H9 (cell line): ENCODE measurements around the gene IBA57. TPM values are rescaled to one million over a fixed set of nuclear protein-coding genes. Genes with fewer than 3 reads are reported as not detected.

ENCODE experiments used
- DNase-seq: peaks from one replicate; pipeline ENCODE4 v3.0.0-alpha.2; 2017
- H2AFZ ChIP-seq: one replicate; pipeline ENCODE4 v1.6.1; 2013; ENCODE audit warnings: mild to moderate bottlenecking, low read length, control low read depth, moderate library complexity
- H2AK5ac ChIP-seq: 2 replicates; pipeline ENCODE4 v1.6.1; 2013; ENCODE audit warnings: low read length, control low read depth, mixed read lengths; ENCODE audit not compliant: insufficient read length
- H2BK120ac ChIP-seq: one replicate; pipeline ENCODE4 v1.6.1; 2013; ENCODE audit warnings: low read depth, mild to moderate bottlenecking, low read length, control low read depth, inconsistent platforms; ENCODE audit not compliant: poor library complexity, severe bottlenecking
- H2BK12ac ChIP-seq: 2 replicates; pipeline ENCODE4 v1.6.1; 2013; ENCODE audit warnings: low read length, control low read depth, mixed read lengths, low read depth; ENCODE audit not compliant: insufficient read length
- H2BK15ac ChIP-seq: 2 replicates; pipeline ENCODE4 v1.6.1; 2013; ENCODE audit warnings: low read depth, low read length, control low read depth
- H2BK20ac ChIP-seq: one replicate; pipeline ENCODE4 v1.6.1; 2013; ENCODE audit warnings: low read depth, mild to moderate bottlenecking, low read length, control low read depth, inconsistent platforms; ENCODE audit not compliant: poor library complexity, severe bottlenecking
- H2BK5ac ChIP-seq: 2 replicates; pipeline ENCODE4 v1.6.1; 2013; ENCODE audit warnings: low read length, control low read depth, mixed read lengths; ENCODE audit not compliant: insufficient read length
- H3K14ac ChIP-seq: 2 replicates; pipeline ENCODE4 v1.6.1; 2013; ENCODE audit warnings: low read length, control low read depth; ENCODE audit not compliant: insufficient read depth
- H3K18ac ChIP-seq: 2 replicates; pipeline ENCODE4 v1.6.1; 2013; ENCODE audit warnings: low read depth, mild to moderate bottlenecking, mixed read lengths, low read length, control low read depth; ENCODE audit not compliant: insufficient read length
- H3K23ac ChIP-seq: 2 replicates; pipeline ENCODE4 v1.6.1; 2013; ENCODE audit warnings: low read length, control low read depth, mixed read lengths, low read depth; ENCODE audit not compliant: insufficient read length
- H3K23me2 ChIP-seq: 2 replicates; pipeline ENCODE4 v1.6.1; 2013; ENCODE audit warnings: low read depth, mild to moderate bottlenecking, mixed read lengths, low read length, control low read depth; ENCODE audit not compliant: insufficient read length, poor library complexity, severe bottlenecking
- H3K27ac ChIP-seq: 2 replicates; pipeline ENCODE4 v1.5.1; 2013; ENCODE audit warnings: low read length, control low read depth, mixed read lengths, low read depth; ENCODE audit not compliant: insufficient read length
- H3K27me3 ChIP-seq: 2 replicates; pipeline ENCODE4 v1.6.1; 2013; ENCODE audit warnings: low read length, control low read depth, inconsistent platforms; ENCODE audit not compliant: insufficient read depth
- H3K4ac ChIP-seq: 2 replicates; pipeline ENCODE4 v1.6.1; 2013; ENCODE audit warnings: low read depth, mild to moderate bottlenecking, control low read depth, inconsistent platforms, low read length, moderate library complexity
- H3K4me1 ChIP-seq: 2 replicates; pipeline ENCODE4 v1.6.1; 2013; ENCODE audit warnings: low read length, control low read depth, inconsistent platforms; ENCODE audit not compliant: insufficient read depth
- H3K4me2 ChIP-seq: 2 replicates; pipeline ENCODE4 v1.6.1; 2013; ENCODE audit warnings: low read length, control low read depth, mixed read lengths; ENCODE audit not compliant: insufficient read length, insufficient read depth
- H3K56ac ChIP-seq: 2 replicates; pipeline ENCODE4 v1.6.1; 2013; ENCODE audit warnings: low read depth, mild to moderate bottlenecking, mixed read lengths, low read length, control low read depth; ENCODE audit not compliant: insufficient read length
- H3K79me1 ChIP-seq: 2 replicates; pipeline ENCODE4 v1.6.1; 2013; ENCODE audit warnings: low read depth, mild to moderate bottlenecking, moderate library complexity, low read length, control low read depth, inconsistent platforms; ENCODE audit not compliant: insufficient read depth, poor library complexity, severe bottlenecking
- H3K79me2 ChIP-seq: 2 replicates; pipeline ENCODE4 v1.6.1; 2013; ENCODE audit warnings: low read length, control low read depth, inconsistent platforms; ENCODE audit not compliant: insufficient read depth
- H3K9ac ChIP-seq: 2 replicates; pipeline ENCODE4 v1.6.1; 2013; ENCODE audit warnings: low read length, control low read depth, mixed read lengths; ENCODE audit not compliant: insufficient read length; ENCODE audit errors: extremely low read depth
- H3K9me3 ChIP-seq: one replicate; pipeline ENCODE4 v1.6.1; 2013; ENCODE audit warnings: low read depth, low read length, inconsistent platforms; ENCODE audit not compliant: control insufficient read depth
- H3T11ph ChIP-seq: one replicate; pipeline ENCODE4 v1.6.1; 2013; ENCODE audit warnings: mild to moderate bottlenecking, low read length, control low read depth, inconsistent platforms
- H4K20me1 ChIP-seq: one replicate; pipeline ENCODE4 v1.6.1; 2013; ENCODE audit not compliant: control insufficient read depth, insufficient read length, insufficient read depth
- H4K5ac ChIP-seq: 2 replicates; pipeline ENCODE4 v1.6.1; 2013; ENCODE audit warnings: low read depth, mild to moderate bottlenecking, mixed read lengths, low read length, control low read depth; ENCODE audit not compliant: insufficient read length
- H4K8ac ChIP-seq: replicated peaks from 2 replicates; pipeline ENCODE4 v1.6.1; 2013; ENCODE audit warnings: low read length, control low read depth, mixed read lengths, low read depth; ENCODE audit not compliant: insufficient read length
- H4K91ac ChIP-seq: 2 replicates; pipeline ENCODE4 v1.6.1; 2013; ENCODE audit warnings: low read depth, mild to moderate bottlenecking, moderate library complexity, mixed read lengths, low read length, control low read depth; ENCODE audit not compliant: insufficient read length
- H3K27ac Mint-ChIP-seq, 3 experiments: 2 replicates in 2 of 3; 3 replicates in 1 of 3; pipeline ENCODE4 v1.8.0; 2020 to 2021; ENCODE audit warnings: mixed read lengths in 3 of 3, mild to moderate bottlenecking in 1 of 3, moderate library complexity in 1 of 3
- H3K27me3 Mint-ChIP-seq: 2 replicates; pipeline ENCODE4 v1.8.0; 2021; ENCODE audit warnings: low read depth, mild to moderate bottlenecking, moderate library complexity, mixed read lengths
- H3K36me3 Mint-ChIP-seq, 3 experiments: 2 replicates in 2 of 3; 3 replicates in 1 of 3; pipeline ENCODE4 v1.8.0; 2020 to 2021; ENCODE audit warnings: low read depth in 3 of 3, mixed read lengths in 3 of 3; ENCODE audit not compliant: insufficient read depth in 1 of 3
- H3K4me1 Mint-ChIP-seq, 2 experiments: 2 replicates each; pipeline ENCODE4 v1.8.0; 2020; ENCODE audit warnings: mixed read lengths in 2 of 2
- H3K4me3 Mint-ChIP-seq, 2 experiments: 2 replicates in 1 of 2; 3 replicates in 1 of 2; pipeline ENCODE4 v1.8.0; 2020 to 2021; ENCODE audit warnings: mild to moderate bottlenecking in 2 of 2, mixed read lengths in 2 of 2, moderate library complexity in 1 of 2
- H3K9me3 Mint-ChIP-seq, 2 experiments: 2 replicates in 1 of 2; 3 replicates in 1 of 2; pipeline ENCODE4 v1.8.0; 2020; ENCODE audit warnings: mild to moderate bottlenecking in 2 of 2, mixed read lengths in 2 of 2, moderate library complexity in 1 of 2
- WGBS: extraction: QIAGEN DNeasy Blood & Tissue Kit; methylation state at CpG from one replicate; pipeline ENCODE4 v1.1.7; 2013; ENCODE audit warnings: missing lambda C conversion rate, low lambda C conversion rate, mixed read lengths; ENCODE audit not compliant: insufficient read length; ENCODE audit errors: extremely low coverage; 5-methylcytosine and 5-hydroxymethylcytosine counted together
- total RNA-seq: library from RNA; stranded (reverse); gene quantifications from 2 replicates; pipeline ENCODE4 v1.2.1, GENCODE V29; 2021
- TF ChIP-seq, protein P1 (sequence below): fragments of 200-600 bp; sonication (generic); conservative IDR thresholded peaks from 3 replicates; pipeline ENCODE4 v1.8.0; 2021; ENCODE audit warnings: antibody characterized with exemption, mild to moderate bottlenecking

The IBA57 gene
- total RNA-seq, 1 experiment from 2014 or later: 12.6 TPM

DNA sequence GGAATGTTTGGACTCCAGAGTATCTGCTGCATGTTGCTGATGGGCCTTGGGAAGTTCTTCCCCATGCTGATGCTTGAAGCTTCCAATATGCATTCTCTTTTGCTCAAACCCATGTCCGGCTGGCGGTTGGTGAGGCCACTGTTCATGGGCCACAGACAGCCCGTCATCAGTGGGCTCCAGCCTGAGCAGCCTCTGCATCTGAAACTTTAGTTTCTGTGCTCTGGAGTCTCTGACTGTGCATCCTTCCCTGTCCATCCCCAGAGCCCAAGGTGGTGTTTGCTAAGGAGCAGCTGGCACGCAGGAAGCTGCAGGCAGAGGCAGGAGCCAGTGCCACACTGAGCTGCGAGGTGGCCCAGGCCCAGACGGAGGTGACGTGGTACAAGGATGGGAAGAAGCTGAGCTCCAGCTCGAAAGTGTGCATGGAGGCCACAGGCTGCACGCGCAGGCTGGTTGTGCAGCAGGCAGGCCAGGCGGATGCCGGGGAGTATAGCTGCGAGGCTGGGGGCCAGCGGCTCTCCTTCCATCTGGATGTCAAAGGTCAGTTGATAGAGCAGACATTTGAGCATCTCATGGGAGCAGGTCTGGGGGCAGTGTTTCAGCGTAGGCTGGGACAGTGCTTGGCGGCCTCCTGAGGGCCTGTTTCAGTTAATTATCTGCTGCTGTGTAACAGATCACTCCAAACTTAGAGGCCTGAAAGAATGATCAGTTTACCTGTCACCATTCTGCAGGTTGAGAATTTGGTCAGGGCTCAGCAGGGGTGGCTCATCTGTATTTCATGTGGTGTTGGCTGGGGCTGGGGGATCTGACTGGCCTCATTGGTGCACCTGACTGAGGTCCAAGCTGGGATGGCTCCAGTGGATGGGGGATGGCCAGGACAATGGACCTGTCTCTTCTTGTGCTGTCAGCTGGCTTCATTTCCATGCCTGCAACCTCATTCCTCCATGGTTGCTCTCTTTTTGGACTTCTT is 58.9 kb downstream of the IBA57 start:
- DNase-seq: no peak
- Histone ChIP-seq H2BK5ac (no peak overlapping the region), H3K14ac (no peak overlapping the region), H3K4me2 (no peak overlapping the region), H4K8ac (no peak overlapping the region), H3K23me2 (no peaks in the 10 kb centered on the region), H3K4me1 (no peaks in the 10 kb centered on the region), H3K56ac (no peak overlapping the region), H4K91ac (no peak overlapping the region), H3K79me1 (no peaks in the 10 kb centered on the region), H2BK20ac (no peak overlapping the region), H3K9ac (no peak overlapping the region), H3K4ac (no peak overlapping the region), H4K5ac (no peak overlapping the region), H3K23ac (no peak overlapping the region), H2AK5ac (no peak overlapping the region), H4K20me1 (no peaks in the 10 kb centered on the region), H2BK15ac (no peak overlapping the region), H3K27ac (no peak overlapping the region), H3K9me3 (no peaks in the 10 kb centered on the region), H2BK120ac (no peak overlapping the region), H3K18ac (no peak overlapping the region), H3T11ph (no peak overlapping the region), H3K79me2 (no peaks in the 10 kb centered on the region), H2AFZ (no peak overlapping the region), H3K27me3 (no peaks in the 10 kb centered on the region), H2BK12ac (no peak overlapping the region)
- TF ChIP-seq, protein P1, sequence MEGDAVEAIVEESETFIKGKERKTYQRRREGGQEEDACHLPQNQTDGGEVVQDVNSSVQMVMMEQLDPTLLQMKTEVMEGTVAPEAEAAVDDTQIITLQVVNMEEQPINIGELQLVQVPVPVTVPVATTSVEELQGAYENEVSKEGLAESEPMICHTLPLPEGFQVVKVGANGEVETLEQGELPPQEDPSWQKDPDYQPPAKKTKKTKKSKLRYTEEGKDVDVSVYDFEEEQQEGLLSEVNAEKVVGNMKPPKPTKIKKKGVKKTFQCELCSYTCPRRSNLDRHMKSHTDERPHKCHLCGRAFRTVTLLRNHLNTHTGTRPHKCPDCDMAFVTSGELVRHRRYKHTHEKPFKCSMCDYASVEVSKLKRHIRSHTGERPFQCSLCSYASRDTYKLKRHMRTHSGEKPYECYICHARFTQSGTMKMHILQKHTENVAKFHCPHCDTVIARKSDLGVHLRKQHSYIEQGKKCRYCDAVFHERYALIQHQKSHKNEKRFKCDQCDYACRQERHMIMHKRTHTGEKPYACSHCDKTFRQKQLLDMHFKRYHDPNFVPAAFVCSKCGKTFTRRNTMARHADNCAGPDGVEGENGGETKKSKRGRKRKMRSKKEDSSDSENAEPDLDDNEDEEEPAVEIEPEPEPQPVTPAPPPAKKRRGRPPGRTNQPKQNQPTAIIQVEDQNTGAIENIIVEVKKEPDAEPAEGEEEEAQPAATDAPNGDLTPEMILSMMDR: no peak
- WGBS: no CpG with 5 or more reads among the region's 16 CpGs
- Mint-ChIP-seq H3K4me3 (no peak overlapping the region), H3K36me3 (peaks cover 53 to 86% (median 86%) of the 10 kb centered on the region in 3 experiments), H3K9me3 (peaks cover 0 to 6% of the 10 kb centered on the region in 2 experiments; a peak in 1 of 5 replicates), H3K27ac (no peak overlapping the region), H3K4me1 (no peaks in the 10 kb centered on the region), H3K27me3 (no peaks in the 10 kb centered on the region)
